Measurements from ENCODE around the gene IRAK2.
A peak's percentile ranks its signal among the peaks of the same experiment; 100 is the strongest.

IRAK2 gene

DNA sequence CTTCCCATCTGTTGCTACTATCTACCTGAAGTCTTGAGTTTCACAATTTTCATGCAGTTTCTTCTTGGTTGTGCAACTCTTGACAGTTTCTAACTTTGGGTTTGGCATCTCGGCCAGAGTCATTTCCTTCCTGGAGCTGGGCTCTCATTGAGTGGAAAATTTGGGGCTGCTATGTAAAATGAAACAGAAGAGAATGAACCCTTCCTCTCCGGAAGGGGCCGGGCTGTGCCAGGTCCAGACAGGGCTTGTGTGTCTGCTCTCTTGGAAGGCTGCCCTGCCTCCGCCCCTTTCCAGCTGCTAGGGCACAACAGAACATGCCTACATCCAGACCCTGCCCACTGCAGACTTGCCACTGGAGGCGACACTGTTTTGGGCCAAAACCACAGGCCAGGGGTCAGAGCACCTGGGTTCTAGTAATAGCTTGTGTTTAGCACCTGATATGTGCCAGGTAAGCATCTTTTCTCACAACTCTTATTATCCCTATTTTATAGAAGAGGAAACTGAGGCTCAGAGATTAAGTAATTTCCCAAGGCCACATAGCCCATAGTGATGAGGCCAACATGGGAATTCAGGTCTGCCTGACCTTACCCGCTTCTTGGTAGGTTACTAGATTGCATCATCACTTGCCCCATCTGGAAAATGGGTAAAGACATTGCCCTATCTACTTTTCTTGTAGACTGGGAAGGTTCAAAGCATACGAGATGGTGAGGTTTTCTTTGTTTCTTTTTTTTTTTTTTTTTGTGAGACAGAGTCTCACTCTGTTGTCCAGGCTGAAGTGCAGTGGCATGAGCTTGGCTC lies 25.0 kb downstream of the IRAK2 start:
- DNase-seq, result no peak

DNA sequence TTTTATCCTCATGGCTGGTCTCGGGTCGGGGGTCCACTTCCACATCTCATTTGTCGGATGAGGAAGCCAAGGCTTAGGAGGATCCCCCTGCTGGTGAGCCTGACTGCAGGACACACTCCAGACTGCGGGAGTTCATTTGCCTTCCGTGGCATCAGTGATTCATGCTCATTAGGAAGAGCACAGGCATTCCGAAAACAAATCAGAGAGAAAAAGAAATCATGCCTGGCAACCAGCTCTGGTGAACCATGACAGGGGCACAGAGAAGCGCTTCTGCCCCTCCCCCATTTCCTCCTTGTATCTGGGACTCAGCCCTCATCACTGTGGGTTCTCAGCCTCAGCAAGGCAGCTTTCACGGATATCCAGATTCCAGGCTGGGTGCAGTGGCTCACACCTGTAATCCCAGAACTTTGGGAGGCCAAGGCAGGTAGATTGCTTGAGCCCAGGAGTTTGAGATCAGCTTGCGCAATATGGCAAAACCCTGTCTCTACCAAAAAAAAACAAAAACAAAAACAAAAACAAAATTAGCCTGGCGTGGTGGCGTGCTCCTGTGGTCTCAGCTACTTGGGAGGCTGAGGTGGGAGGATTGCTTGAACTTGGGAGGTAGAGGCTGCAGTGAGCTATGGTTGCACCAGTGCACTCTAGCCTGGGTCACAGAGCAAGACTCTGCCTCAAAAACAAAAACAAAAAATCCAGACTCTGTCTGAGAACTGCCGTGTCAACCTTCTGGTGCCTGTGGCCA lies 28.4 kb downstream of the IRAK2 start:
- no peak for DNase-seq

GRCh38 chr3:10193692-10194327 lies 29.1 kb downstream of the IRAK2 start:
- no peak for DNase-seq

DNA sequence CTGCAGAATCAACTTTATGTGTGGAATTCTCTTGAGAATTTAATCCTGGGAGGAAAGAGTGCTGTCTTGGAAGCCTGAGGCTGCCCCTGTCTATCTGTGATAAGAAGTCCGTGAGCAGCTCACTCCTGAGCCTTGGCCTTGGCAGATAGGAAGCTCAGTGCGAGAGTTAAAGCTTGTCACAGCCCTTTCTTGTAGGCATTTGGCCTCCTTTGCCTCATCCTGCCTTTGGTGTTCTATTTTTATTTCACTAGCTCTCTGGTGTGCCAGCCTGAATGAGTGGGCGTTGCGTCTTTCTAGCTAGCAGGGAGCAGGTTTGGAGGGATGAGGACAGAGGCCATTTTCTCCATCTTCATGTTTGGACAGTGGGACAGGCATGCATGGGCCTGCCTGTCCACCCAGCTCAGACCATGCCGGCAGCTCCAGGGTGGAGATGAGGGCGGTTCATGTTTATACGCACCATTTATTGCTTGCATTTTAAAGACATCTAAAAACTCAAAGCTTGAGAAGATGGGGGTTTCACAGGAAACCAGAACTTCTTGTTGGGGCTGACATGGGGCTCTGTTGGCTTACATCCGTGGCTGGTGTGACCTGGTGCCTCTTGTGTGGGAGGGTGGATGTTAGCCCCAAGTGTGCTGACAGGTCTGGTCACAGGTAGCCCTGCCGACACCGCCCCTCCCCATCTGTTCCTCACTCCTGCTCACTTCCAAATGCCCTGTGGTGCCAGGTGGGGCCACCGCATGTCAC lies 29.8 kb downstream of the IRAK2 start:
- DNase-seq, result no peak

- no peak for DNase-seq
Observed at GRCh38 chr3:10195366-10196089, 30.8 kb downstream of the IRAK2 start.

- DNase-seq, result no peak
Observed at GRCh38 chr3:10196389-10197052, 31.8 kb downstream of the IRAK2 start.

DNA sequence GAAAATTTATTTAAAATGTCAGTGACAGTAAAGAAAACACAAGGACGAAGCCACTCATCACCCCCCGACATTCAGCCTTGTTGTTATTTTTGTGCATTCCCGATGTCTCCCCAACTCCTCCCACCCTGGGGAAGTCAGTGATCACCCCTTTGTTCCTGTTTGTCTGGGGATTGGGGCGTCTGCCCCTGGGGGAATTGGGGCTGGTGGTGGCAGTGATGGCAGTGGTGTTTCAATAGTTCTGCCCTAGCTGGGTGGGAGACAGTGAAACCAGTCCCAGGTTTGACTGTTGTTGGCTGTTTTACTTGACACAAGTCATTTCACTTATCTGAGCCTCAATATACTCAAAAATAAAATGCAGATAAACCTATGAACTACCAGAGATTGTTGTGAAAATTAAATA lies 33.5 kb downstream of the IRAK2 start:
- no peak for DNase-seq

GRCh38 chr3:10198761-10199649 lies 34.3 kb downstream of the IRAK2 start:
- DNase-seq, result no peak

GRCh38 chr3:10204921-10205320 lies 40.2 kb downstream of the IRAK2 start:
- no peak for DNase-seq

DNA sequence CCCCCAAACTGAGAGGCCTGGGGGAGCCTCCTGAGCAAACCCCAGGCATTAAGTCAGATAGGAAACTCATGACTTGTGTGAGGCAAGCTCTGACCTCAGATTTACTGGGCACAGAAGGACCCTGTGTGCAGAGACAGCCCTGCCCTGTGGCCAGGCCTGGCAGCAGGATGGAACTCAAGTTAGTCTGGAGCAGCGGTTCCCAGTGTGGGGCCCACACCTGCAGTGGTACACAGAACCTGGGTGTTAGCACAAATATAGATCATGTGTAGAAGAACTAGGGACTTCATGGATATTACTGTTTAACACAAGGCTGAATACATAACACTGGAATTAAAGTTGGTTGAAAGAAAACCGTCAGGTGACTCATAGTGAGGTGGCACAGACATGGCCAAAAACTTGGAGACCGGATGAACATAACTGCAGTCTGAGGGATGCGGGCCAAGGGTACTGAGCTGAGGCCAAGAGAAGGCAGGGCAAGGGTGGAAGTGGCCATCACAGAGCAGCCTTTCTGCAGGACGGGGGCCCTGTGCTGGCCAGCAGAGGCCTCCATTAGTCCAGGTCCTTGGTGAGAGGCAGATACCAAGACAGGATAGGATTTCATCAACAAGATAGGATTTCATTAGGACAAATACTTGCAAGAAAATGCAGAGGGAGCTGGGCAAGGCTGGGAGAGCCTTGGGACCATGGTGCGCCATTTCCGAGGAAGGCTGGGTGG lies 40.9 kb downstream of the IRAK2 start:
- DNase-seq, result no peak

DNA sequence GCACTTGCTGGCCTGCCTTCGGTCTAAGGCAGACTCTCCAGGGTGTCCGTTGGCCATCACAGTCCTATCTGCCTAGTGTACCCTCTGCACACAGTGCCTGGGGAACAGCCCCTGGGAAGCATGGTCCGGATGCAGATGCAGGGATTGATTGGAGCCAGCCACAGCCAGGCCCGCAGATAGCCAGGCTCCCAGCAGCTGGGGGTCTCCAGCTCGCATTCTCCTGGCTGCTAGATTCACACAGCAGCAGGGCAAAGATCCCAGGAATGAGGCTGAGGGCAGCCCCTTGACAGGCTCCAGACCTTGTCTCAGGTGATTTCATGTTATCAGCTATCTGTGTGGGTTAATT lies 41.4 kb downstream of the IRAK2 start:
- no peak for DNase-seq

DNA sequence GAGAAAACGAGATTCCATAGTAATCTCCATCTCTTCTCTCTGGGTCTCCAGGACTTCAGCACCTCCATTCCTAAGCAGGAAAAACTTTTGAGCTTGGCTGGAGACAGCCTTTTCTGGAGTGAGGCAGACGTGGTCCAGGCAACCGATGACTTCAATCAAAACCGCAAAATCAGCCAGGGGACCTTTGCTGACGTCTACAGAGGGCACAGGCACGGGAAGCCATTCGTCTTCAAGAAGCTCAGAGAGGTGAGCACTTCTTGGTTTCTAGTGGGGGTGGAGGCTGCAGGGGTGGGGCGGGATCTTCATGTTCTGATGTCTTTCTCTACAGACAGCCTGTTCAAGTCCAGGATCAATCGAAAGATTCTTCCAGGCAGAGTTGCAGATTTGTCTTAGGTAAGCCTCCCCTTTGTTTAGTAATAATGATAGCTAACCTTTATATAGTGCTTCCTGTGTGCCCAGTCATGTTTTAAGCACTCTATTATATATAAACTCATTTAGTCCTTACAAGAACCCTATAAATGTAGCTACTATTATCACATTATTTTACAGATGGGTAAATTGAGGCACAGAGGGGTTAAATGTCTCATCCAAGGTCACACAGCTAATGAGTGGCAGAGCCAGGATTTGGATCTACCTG lies 48.6 kb downstream of the IRAK2 start:
- no peak for DNase-seq

GRCh38 chr3:10215578-10216368 lies 51.1 kb downstream of the IRAK2 start:
- DNase-seq, result no peak

DNA sequence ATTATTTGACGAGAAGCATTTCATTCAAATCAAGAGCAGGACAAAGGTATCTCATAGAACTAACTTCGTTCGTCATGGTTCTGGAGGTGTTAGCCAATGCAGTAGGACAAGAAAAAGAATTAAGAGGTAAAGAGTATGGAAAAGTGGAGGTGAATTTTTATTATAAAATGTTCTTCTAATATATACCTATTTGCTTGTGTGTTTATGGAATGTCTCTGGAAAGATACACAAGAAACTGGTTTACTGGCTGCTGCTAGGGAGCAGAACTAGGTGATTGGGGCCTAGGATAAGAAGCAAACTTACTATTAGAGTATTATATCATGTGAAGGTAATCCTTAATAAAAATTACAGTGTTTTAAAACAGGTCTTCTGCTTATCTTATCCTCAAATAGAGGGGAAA lies 52.6 kb downstream of the IRAK2 start:
- no peak for DNase-seq

DNA sequence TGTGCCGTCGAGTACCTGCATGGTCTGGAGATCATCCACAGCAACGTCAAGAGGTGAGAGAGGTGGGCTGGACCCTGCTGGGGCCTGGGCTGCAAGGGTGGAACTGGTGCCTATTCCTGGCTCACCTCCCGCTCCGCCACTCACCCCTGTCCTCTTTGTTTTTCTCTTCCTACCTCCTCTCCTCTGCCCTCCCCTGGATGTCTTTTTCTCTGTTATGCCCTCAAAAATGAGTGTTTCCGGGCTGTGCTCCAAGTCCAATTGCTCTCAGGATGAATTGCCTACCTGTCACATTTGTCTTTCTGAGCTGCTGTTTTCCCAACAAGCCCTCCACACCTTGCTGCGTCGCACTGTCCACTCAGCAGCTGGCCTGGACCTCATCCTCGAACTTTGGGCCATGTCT lies 55.0 kb downstream of the IRAK2 start:
- peak; percentile 47 for DNase-seq

- DNase-seq, result no peak
Observed at GRCh38 chr3:10223676-10224639, 59.2 kb downstream of the IRAK2 start.

GRCh38 chr3:10224794-10225665 lies 60.3 kb downstream of the IRAK2 start:
- peak; percentile 73 for DNase-seq

Measured in NCI-H1092 treated with DMSO at 0.1 percent for 48 hours (cell line).